AG04450 (cell line): Measurements from ENCODE around the gene GCGR. TPM values are rescaled to one million over a fixed set of nuclear protein-coding genes. Genes with fewer than 3 reads are reported as not detected.

ENCODE experiments used
- CTCF ChIA-PET: fragments of 300-600, 350-600 bp; formaldehyde crosslinking; extraction: SDS; loops from one replicate; lab custom pipeline; 2022; ENCODE audit warnings: antibody characterized with exemption, inconsistent platforms; lab: Charles Lee
- POLR2A ChIA-PET: fragments of 350-600 bp; formaldehyde crosslinking; extraction: SDS; loops from one replicate; lab custom pipeline; 2021; ENCODE audit warnings: antibody characterized with exemption, inconsistent platforms; lab: Yijun Ruan, JAX
- DNase-seq: peaks from one replicate; pipeline ENCODE4 v3.0.0-alpha.2; 2011; ENCODE audit warnings: low read depth, low spot score
- H3K27ac ChIP-seq: one replicate; pipeline ENCODE4 v1.5.1; 2012; ENCODE audit warnings: low read depth, low read length, control low read depth
- H3K27me3 ChIP-seq: one replicate; pipeline ENCODE4 v1.6.0; 2012; ENCODE audit warnings: low read length; ENCODE audit not compliant: control insufficient read depth, insufficient read depth
- H3K4me3 ChIP-seq: 2 replicates; pipeline ENCODE4 v1.5.1; 2011; ENCODE audit warnings: mild to moderate bottlenecking, low read depth, low read length, control low read depth
- H3K9me3 ChIP-seq: 2 replicates; pipeline ENCODE4 v1.5.1; 2012; ENCODE audit warnings: low read length; ENCODE audit not compliant: control insufficient read depth, insufficient read depth
- polyA plus RNA-seq: library from polyadenylated mRNA; depleted of rRNA; stranded (reverse); fragments of >200 nt; gene quantifications from 2 replicates; pipeline ENCODE4 v1.2.3, GENCODE V29; 2011
- TF ChIP-seq, protein P1 (sequence below): IDR thresholded peaks from 2 replicates; pipeline ENCODE4 v1.5.1; 2011; ENCODE audit warnings: low read depth, low read length, control low read depth, inconsistent platforms

GCGR gene
- polyA plus RNA-seq, 1 experiment: not detected

DNA sequence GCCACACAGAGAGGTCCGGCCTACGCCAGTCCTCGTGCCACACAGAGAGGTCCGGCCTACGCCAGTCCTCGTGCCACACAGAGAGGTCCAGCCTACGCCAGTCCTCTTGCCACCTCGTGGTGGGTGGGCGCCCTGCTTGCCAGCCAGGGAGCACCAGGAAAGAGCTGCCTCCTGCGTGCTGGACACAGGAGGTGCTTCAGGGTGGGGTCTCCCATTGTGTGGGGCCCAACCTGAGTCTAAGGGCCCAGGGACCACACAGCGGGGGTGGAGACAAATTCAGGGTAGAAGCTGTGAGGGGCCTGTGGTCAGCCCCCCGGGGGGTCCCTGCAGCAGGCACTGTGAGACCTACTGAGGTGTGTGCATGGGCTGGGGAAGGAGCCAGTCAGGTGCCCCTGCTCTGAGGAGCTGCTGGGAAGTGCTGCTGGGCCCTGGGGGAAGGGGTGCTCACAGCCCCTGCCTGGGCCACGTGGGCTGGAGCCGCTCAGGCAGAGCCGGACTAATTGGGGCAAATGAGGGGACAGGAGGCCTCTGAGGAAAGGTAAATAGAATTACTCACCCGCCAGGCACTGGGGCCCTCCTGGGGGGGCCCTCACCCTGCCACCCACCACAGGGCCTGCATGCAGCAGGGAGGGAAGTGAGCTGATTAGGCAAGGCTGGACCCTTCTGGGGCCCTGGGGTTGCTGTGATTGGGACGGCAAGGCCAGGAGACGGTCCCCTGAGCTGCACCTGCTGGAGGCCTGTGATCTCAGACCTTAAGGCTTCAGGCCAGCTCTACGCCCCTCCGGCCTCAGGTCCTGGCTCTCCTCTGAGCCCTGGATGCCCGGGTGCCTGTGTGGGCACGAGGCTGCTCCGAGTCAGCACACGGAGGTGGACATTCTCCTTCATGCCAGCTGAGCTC lies 11.0 kb downstream of the GCGR start:
- H3K27me3 ChIP-seq: peaks cover 7% of the 10 kb centered on the region
- H3K27ac ChIP-seq: no peak overlapping the region
- CTCF ChIA-PET: no interaction called here
- no peak for DNase-seq
- TF ChIP-seq, protein P1, sequence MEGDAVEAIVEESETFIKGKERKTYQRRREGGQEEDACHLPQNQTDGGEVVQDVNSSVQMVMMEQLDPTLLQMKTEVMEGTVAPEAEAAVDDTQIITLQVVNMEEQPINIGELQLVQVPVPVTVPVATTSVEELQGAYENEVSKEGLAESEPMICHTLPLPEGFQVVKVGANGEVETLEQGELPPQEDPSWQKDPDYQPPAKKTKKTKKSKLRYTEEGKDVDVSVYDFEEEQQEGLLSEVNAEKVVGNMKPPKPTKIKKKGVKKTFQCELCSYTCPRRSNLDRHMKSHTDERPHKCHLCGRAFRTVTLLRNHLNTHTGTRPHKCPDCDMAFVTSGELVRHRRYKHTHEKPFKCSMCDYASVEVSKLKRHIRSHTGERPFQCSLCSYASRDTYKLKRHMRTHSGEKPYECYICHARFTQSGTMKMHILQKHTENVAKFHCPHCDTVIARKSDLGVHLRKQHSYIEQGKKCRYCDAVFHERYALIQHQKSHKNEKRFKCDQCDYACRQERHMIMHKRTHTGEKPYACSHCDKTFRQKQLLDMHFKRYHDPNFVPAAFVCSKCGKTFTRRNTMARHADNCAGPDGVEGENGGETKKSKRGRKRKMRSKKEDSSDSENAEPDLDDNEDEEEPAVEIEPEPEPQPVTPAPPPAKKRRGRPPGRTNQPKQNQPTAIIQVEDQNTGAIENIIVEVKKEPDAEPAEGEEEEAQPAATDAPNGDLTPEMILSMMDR: no peak
- H3K9me3 ChIP-seq: no peaks in the 10 kb centered on the region; the same call in 1 of the 2 replicates
- POLR2A ChIA-PET: no interaction called here
- no peak overlapping the region for H3K4me3 ChIP-seq

- Histone ChIP-seq H3K4me3 (no peak overlapping the region), H3K27ac (no peak overlapping the region), H3K27me3 (peaks cover 7% of the 10 kb centered on the region), H3K9me3 (no peaks in the 10 kb centered on the region; the same call in 1 of the 2 replicates)
- DNase-seq: no peak
- ChIA-PET CTCF (interaction anchor here (0.6 kb wide), 1 partner anchor 136 kb away, joined by 3 read pairs; no protein-coding TSS in a partner anchor), POLR2A (no interaction called here)
- TF ChIP-seq, protein P1: no peak
Observed at GRCh38 chr17:81815646-81815986, 11.7 kb downstream of the GCGR start.

GRCh38 chr17:81817758-81818147 lies 13.8 kb downstream of the GCGR start:
- CTCF ChIA-PET: no interaction called here
- Histone ChIP-seq H3K4me3 (no peak overlapping the region), H3K27ac (no peak overlapping the region), H3K9me3 (no peaks in the 10 kb centered on the region), H3K27me3 (peaks cover 2% of the 10 kb centered on the region)
- TF ChIP-seq, protein P1: no peak
- no peak for DNase-seq
- POLR2A ChIA-PET: interaction anchor here (1.2 kb wide), 1 partner anchor 91 kb away, joined by 3 read pairs; no protein-coding TSS in a partner anchor

DNA sequence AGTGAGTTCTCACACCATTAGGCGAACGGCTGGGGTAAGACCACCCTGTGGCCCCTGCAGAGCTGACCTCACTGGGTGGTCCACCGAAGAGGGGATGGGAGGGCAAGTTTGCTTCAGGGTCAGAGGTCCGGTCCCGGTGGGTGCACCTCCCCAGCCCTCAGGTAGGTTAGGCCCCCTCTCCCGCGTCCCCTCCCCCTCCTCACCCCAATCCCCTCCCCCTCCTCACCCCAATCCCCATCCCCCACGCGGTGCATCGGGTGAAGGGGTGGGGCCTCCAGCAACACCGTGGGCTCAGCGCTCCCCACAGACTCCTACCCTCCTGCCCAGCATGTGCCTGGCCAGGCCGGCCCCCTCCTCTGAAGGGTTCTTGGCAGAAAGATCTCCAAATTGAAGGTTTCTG lies 15.8 kb downstream of the GCGR start:
- ChIA-PET CTCF (no interaction called here), POLR2A (interaction anchor here (0.7 kb wide), 1 partner anchor 26 kb away, joined by 11 read pairs; no protein-coding TSS in a partner anchor)
- no peak overlapping the region for H3K4me3 ChIP-seq
- TF ChIP-seq, protein P1: no peak
- H3K27me3 ChIP-seq: peaks cover 2% of the 10 kb centered on the region
- no peaks in the 10 kb centered on the region; the same call in 1 of the 2 replicates for H3K9me3 ChIP-seq
- no peak for DNase-seq
- H3K27ac ChIP-seq: no peak overlapping the region

- Histone ChIP-seq H3K27me3 (peaks cover 2% of the 10 kb centered on the region), H3K9me3 (no peaks in the 10 kb centered on the region; the same call in 1 of the 2 replicates), H3K27ac (no peak overlapping the region), H3K4me3 (no peak overlapping the region)
- TF ChIP-seq, protein P1: no peak
- ChIA-PET POLR2A (interaction anchor here (0.6 to 1.2 kb wide), 2 partner anchors 10 to 12 kb away, joined by 3 to 4 read pairs; partner anchors contain the start of gene MCRIP1), CTCF (interaction anchor here (0.9 kb wide), 1 partner anchor 49 kb away, joined by 3 read pairs; no protein-coding TSS in a partner anchor)
- DNase-seq: no peak
Observed at GRCh38 chr17:81821147-81821546, 17.2 kb downstream of the GCGR start.
